Activated CD4-positive, alpha-beta T cell treated with anti-CD3 and anti-CD28 coated beads, Interleukin-2, amount 10 ng/mL, durations not matched to agents 7 days and 5 days (primary cell): Measurements from ENCODE around the gene THAP3. TPM values are rescaled to one million over a fixed set of nuclear protein-coding genes. Genes with fewer than 3 reads are reported as not detected.

Experiments
- CTCF ChIA-PET: fragments of 350-600 bp; sonication (Branson Sonifier 250); formaldehyde crosslinking; loops from one replicate; lab custom pipeline; 2021; ENCODE audit warnings: antibody characterized with exemption; lab: Charles Lee
- POLR2A ChIA-PET: fragments of 350-600 bp; sonication (Branson Sonifier 250); formaldehyde crosslinking; loops from one replicate; lab custom pipeline; 2021; ENCODE audit warnings: antibody characterized with exemption; lab: Charles Lee
- DNase-seq: peaks from one replicate; pipeline ENCODE4 v3.0.0-alpha.2; 2020
- H3K27ac Mint-ChIP-seq: one replicate; pipeline ENCODE4 v1.8.0; 2021; ENCODE audit warnings: mild to moderate bottlenecking, moderate library complexity, mixed read lengths
- H3K27me3 Mint-ChIP-seq: one replicate; pipeline ENCODE4 v1.8.0; 2021; ENCODE audit warnings: mixed read lengths
- H3K36me3 Mint-ChIP-seq: one replicate; pipeline ENCODE4 v1.8.0; 2021; ENCODE audit warnings: low read depth, mixed read lengths
- H3K4me1 Mint-ChIP-seq: one replicate; pipeline ENCODE4 v1.8.0; 2021; ENCODE audit warnings: mixed read lengths
- H3K4me3 Mint-ChIP-seq: one replicate; pipeline ENCODE4 v1.8.0; 2021; ENCODE audit warnings: mild to moderate bottlenecking, moderate library complexity, mixed read lengths
- H3K9me3 Mint-ChIP-seq: one replicate; pipeline ENCODE4 v1.8.0; 2021; ENCODE audit warnings: mixed read lengths
- total RNA-seq, 2 experiments: library from RNA; stranded (reverse); gene quantifications; one replicate each; pipeline ENCODE4 v1.2.3, GENCODE V29; 2021

THAP3 gene
- total RNA-seq, 2 experiments from 2014 or later, result 18.2 to 19.5 TPM

DNA sequence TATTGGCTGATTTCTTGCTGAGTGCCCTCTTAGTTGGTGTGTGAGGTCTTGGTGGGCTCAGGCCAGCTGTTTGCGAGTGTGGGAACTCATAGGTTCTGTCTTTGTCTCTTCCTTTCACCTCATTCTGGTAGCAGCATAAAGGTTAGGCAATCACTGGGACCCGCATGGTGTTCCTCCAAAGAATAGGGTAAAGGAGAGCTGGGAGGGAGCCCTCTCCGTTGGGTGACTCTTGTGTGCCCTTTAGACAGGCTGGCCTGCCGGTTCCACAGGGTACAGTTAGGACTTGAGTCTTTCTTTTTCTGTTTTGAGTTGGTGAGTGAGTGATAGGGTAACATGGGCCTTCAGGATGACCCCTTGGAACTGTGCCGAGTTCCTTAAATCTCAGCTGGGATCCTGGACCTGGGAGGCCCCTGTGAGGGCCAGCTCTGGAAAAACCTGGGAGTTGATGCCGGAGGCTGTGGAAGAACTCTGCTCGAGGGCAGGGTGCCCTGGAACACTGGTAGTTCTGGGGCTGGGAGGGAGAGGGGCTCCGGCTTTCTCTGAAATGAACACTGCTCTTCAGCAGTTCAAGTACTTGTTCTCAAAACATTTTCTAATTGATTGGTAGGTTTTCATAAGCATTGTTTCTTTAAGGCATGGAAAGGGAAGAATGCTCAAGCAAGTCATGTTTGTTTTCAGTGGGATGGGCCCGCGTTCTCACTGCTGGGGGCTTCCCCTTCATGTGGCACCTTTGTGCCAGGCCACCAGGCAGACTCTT is 2.1 kb upstream of the THAP3 start:
- Mint-ChIP-seq H3K27me3 (no peaks in the 10 kb centered on the region), H3K4me3 (no peak overlapping the region), H3K36me3 (peaks cover 24% of the 10 kb centered on the region), H3K27ac (no peak overlapping the region), H3K4me1 (peaks cover 25% of the 10 kb centered on the region), H3K9me3 (no peaks in the 10 kb centered on the region)
- CTCF ChIA-PET, result interaction anchor here (0.5 to 1.7 kb wide), 3 partner anchors 21 to 145 kb away, joined by 3 to 6 read pairs (median 3); partner anchors contain the start of gene NOL9
- POLR2A ChIA-PET, result no interaction called here
- DNase-seq, result no peak

DNA sequence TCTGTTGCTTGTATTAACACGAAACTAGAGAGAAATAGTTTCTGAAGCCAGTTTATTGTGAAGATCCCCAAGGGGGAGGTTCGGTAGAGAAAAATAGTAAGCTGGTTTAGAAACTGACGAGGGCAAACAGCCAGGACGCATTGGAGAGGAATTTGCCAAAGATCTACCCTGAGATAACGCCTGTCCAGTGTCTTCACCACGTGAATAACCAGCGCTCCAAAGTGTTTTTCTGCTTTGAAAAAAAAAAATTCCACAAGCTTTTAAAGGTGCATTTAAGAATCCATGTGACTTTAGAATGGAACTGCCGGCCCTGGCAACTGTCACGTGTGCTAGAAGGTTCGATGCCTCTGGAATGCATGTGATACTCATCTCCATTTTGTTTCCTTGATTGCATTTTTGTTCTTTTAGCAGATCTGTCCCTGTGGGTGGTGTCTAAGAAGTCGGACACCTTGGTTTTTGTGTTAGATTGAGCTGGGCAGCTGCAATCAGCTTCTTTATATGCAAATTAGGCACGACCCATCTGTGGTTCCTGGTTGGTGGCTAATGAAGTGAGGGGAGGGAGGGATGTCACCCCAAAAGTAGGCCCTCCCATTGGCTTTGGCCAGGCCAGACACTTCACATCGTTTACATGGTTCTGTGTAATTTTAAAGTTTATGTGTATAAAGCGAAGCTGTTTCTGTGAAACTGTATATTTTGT is 1.3 kb upstream of the THAP3 start:
- Mint-ChIP-seq H3K4me3 (no peak overlapping the region), H3K36me3 (peaks cover 28% of the 10 kb centered on the region), H3K4me1 (peaks cover 31% of the 10 kb centered on the region), H3K27ac (no peak overlapping the region), H3K9me3 (no peaks in the 10 kb centered on the region), H3K27me3 (no peaks in the 10 kb centered on the region)
- DNase-seq, result no peak
- POLR2A ChIA-PET, result interaction anchor here (0.6 kb wide), 1 partner anchor 9 kb away, joined by 3 read pairs; no protein-coding TSS in a partner anchor
- CTCF ChIA-PET, result interaction anchor here (0.5 to 1.0 kb wide), 4 partner anchors 12 to 146 kb away, joined by 3 read pairs; no protein-coding TSS in a partner anchor

DNA sequence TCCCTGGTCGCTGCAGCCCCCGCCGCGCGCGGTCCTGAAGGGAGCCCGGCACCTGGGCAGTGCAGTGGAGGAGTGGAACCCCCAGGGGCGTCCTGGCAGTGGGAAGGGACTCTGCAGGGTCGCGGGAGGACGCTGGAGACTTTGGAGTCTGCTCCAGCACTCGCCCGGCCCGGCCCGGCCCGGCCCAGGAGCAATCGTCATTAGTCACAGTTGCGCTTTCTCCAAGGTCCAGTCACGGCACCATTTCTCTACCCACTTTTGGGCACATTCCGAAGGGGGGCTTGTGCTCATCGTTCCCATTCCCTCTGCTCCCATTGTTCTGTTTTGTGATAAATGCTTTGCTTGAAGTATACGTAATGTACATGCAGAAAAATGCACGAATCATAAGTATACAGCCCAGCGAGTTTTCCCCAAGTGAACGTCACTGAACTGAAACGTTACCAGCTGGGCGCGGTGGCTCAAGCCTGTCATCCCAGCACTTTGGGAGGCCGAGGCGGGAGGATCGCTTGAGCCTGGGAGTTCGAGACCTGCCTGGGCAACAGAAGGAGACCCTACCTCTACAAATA is 999 bp downstream of the THAP3 start:
- peaks cover 32% of the 10 kb centered on the region for H3K4me1 Mint-ChIP-seq
- H3K4me3 Mint-ChIP-seq, result peak overlapping the region; percentile 90
- H3K27me3 Mint-ChIP-seq, result no peaks in the 10 kb centered on the region
- peak overlapping the region; percentile 87 for H3K27ac Mint-ChIP-seq
- no peaks in the 10 kb centered on the region for H3K9me3 Mint-ChIP-seq
- H3K36me3 Mint-ChIP-seq, result peaks cover 32% of the 10 kb centered on the region
- peak; percentile 21 for DNase-seq
- ChIA-PET CTCF (interaction anchor here (1.5 kb wide), 1 partner anchor 12 kb away, joined by 3 read pairs; no protein-coding TSS in a partner anchor), POLR2A (interaction anchor here (0.6 kb wide), 1 partner anchor 76 kb away, joined by 5 read pairs; the partner anchor contains the start of gene DNAJC11)

GRCh38 chr1:6627031-6627430 is 2.4 kb downstream of the THAP3 start:
- POLR2A ChIA-PET, result no interaction called here
- CTCF ChIA-PET, result interaction anchor here (1.0 kb wide), 1 partner anchor 10 kb away, joined by 3 read pairs; no protein-coding TSS in a partner anchor
- H3K27ac Mint-ChIP-seq, result no peak overlapping the region
- peak overlapping the region; percentile 90 for H3K4me3 Mint-ChIP-seq
- H3K36me3 Mint-ChIP-seq, result peaks cover 28% of the 10 kb centered on the region
- H3K27me3 Mint-ChIP-seq, result no peaks in the 10 kb centered on the region
- peaks cover 32% of the 10 kb centered on the region for H3K4me1 Mint-ChIP-seq
- no peaks in the 10 kb centered on the region for H3K9me3 Mint-ChIP-seq
- no peak for DNase-seq

DNA sequence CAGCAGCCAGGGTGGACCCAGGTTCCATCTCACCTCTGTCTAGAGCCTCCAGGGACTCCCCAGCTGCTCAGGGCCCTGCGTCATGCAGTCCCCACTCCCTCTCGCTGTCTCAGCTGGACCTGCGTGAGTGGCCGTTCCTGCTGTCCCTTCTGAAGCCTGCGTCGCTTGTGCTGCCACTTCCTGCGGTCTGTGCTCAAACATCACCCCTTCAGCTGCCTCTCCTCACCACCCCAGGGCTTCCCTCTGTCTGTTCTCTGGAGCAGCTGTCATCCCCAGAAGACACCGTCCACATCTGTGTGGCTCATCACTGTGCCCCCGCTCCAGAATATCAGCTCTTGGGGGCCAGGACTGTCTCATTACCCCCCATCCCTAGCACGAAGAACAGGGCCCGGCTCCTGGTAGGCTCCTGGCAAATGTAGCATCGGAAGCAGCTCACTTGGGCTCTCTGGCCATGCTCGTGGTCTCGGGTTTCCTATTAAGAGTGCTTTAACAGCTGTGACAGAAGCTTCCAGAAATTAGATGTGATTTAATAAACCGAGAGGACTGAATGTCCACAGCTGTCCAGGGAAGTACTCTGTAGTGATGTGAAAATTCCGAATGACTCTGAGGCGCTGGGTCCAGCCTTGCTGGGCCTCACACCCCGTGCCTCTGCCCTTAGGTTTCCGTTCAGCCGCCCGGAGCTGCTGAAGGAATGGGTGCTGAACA is 3.3 kb downstream of the THAP3 start:
- no peak for DNase-seq
- H3K27me3 Mint-ChIP-seq, result no peaks in the 10 kb centered on the region
- H3K4me3 Mint-ChIP-seq, result peak overlapping the region; percentile 3
- H3K4me1 Mint-ChIP-seq, result peaks cover 32% of the 10 kb centered on the region
- H3K9me3 Mint-ChIP-seq, result no peaks in the 10 kb centered on the region
- H3K27ac Mint-ChIP-seq, result peak overlapping the region; percentile 63
- ChIA-PET CTCF (interaction anchor here (0.6 to 1.1 kb wide), 4 partner anchors 12 to 111 kb away, joined by 3 to 6 read pairs (median 4); no protein-coding TSS in a partner anchor), POLR2A (no interaction called here)
- H3K36me3 Mint-ChIP-seq, result peaks cover 24% of the 10 kb centered on the region

DNA sequence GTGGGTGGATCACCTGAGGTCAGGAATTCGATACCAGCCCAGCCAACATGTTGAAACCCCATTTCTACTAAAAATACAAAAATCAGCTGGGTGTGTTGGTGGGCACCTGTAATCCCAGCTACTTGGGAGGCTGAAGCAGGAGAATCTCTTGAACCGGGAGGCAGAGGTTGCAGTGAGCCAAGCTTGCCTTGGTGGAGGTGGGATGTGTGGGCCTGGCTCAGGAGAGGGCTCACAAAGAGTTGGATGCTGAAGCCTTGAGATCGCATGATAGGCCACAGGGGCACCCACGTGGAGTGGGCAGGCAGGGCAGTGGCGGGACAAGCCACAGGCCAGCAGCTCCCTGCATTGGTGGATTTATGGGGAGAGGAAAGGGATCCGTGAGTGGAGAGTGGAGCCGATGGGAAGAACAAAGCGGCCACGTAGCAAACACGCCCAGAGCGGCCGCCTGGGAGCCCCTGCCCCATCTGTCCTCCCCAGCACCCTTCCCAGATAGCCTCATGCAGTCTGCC is 4.4 kb downstream of the THAP3 start:
- no peak overlapping the region for H3K4me3 Mint-ChIP-seq
- no peaks in the 10 kb centered on the region for H3K9me3 Mint-ChIP-seq
- no peaks in the 10 kb centered on the region for H3K27me3 Mint-ChIP-seq
- DNase-seq, result no peak
- H3K36me3 Mint-ChIP-seq, result peaks cover 33% of the 10 kb centered on the region
- peaks cover 30% of the 10 kb centered on the region for H3K4me1 Mint-ChIP-seq
- ChIA-PET CTCF (interaction anchor here (0.9 to 1.1 kb wide), 2 partner anchors 13 to 14 kb away, joined by 3 to 6 read pairs; no protein-coding TSS in a partner anchor), POLR2A (no interaction called here)
- no peak overlapping the region for H3K27ac Mint-ChIP-seq

DNA sequence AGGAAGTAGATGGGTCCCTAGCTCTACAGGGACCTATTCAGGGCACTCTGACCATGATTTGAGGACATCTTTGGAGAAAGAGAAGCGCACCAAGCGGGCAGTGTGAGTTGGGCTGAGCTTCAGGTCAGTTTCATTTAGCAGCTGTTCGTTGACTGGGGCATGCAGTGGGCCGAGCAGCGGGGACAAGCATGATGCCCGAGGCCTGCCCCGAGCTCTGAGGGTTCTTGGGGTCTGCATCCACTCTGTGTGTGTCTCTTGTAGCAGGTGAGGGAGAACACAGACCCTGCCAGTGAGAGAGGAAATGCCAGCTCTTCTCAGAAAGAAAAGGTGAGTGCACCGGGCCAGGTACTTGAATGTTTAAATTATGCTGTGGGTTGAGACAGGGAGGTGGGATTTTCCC is 5.4 kb downstream of the THAP3 start:
- no peak for DNase-seq
- Mint-ChIP-seq H3K27me3 (no peaks in the 10 kb centered on the region), H3K9me3 (no peaks in the 10 kb centered on the region), H3K4me3 (no peak overlapping the region), H3K27ac (no peak overlapping the region), H3K36me3 (peaks cover 29% of the 10 kb centered on the region), H3K4me1 (peaks cover 25% of the 10 kb centered on the region)
- ChIA-PET CTCF (no interaction called here), POLR2A (no interaction called here)

GRCh38 chr1:6631058-6631457 is 6.4 kb downstream of the THAP3 start:
- POLR2A ChIA-PET, result no interaction called here
- CTCF ChIA-PET, result no interaction called here
- Mint-ChIP-seq H3K27me3 (no peaks in the 10 kb centered on the region), H3K36me3 (peaks cover 30% of the 10 kb centered on the region), H3K4me3 (no peak overlapping the region), H3K27ac (no peak overlapping the region), H3K4me1 (peaks cover 22% of the 10 kb centered on the region), H3K9me3 (no peaks in the 10 kb centered on the region)
- DNase-seq, result no peak

- Mint-ChIP-seq H3K27ac (no peak overlapping the region), H3K27me3 (no peaks in the 10 kb centered on the region), H3K9me3 (no peaks in the 10 kb centered on the region), H3K4me1 (peaks cover 4% of the 10 kb centered on the region), H3K36me3 (peaks cover 27% of the 10 kb centered on the region), H3K4me3 (no peak overlapping the region)
- ChIA-PET POLR2A (interaction anchor here (0.5 kb wide), 1 partner anchor 9 kb away, joined by 3 read pairs; no protein-coding TSS in a partner anchor), CTCF (interaction anchor here (0.6 to 1.0 kb wide), 3 partner anchors 9 to 699 kb away, joined by 3 read pairs; no protein-coding TSS in a partner anchor)
- no peak for DNase-seq
Measured at GRCh38 chr1:6632588-6633514, 8.2 kb downstream of the THAP3 start.

DNA sequence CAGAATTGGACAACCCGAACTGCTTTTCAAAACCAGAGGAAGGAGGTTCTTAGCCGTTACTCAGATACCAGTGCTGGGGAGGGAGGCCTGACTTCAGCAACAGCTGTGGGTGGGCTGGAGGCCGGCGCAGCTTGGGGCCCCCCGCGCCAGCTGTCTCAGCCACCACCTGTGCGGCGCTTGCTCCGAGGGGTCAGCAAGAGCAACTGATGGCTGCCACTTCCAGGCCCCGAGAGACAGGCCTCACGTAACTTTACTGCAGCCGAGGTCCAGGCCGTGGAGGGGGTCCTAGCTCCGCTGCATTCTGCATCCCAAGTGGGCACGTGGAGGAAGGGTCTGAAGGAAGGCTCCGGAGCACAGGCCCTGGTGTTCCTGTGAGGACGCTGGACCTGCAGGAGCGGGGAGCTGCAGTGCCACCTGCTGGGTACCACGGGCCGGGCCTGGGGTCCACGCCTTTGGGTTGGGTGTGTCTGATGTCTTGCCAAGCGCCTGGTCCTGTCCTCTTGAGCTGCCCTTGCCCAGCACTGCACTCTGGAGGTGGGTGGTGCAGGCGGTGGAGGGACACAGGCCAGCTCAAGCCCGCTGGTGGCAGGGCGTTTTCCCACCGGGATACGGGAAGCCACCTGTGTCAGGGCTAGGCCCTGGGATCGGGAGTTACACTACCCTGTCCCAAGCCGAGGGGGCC is 9.8 kb downstream of the THAP3 start:
- POLR2A ChIA-PET, result interaction anchor here (0.6 kb wide), 1 partner anchor 94 kb away, joined by 3 read pairs; no protein-coding TSS in a partner anchor
- peaks cover 21% of the 10 kb centered on the region for H3K36me3 Mint-ChIP-seq

More for the DNA sequence above, 9.8 kb downstream of the THAP3 start:
- peak; percentile 44 for DNase-seq
- peaks cover under 1% of the 10 kb centered on the region for H3K4me1 Mint-ChIP-seq
- no peaks in the 10 kb centered on the region for H3K9me3 Mint-ChIP-seq
- no peak overlapping the region for H3K27ac Mint-ChIP-seq
- H3K4me3 Mint-ChIP-seq, result no peak overlapping the region
- CTCF ChIA-PET, result interaction anchor here (1.0 to 1.1 kb wide), 3 partner anchors 11 to 143 kb away, joined by 3 to 5 read pairs (median 3); partner anchors contain the start of gene PLEKHG5
- no peaks in the 10 kb centered on the region for H3K27me3 Mint-ChIP-seq
